B cell (primary cell): ENCODE measurements around the gene GABPB2. TPM values are rescaled to one million over a fixed set of nuclear protein-coding genes. Genes with fewer than 3 reads are reported as not detected.

Experiments used
- ATAC-seq: fragments of 200-7000 bp; cut with Tn5 transposase; one replicate; pipeline ENCODE4 v1.10.0; 2021; ENCODE audit warnings: low read depth, mild to moderate bottlenecking, moderate number of reproducible peaks, moderate library complexity
- CTCF ChIA-PET: fragments of 350-600 bp; sonication (Branson Sonifier 250); formaldehyde crosslinking; loops from one replicate; lab custom pipeline; 2021; ENCODE audit warnings: antibody characterized with exemption, inconsistent platforms; lab: Charles Lee
- POLR2A ChIA-PET: fragments of 350-600 bp; sonication (Branson Sonifier 250); formaldehyde crosslinking; loops from one replicate; lab custom pipeline; 2021; ENCODE audit warnings: antibody characterized with exemption; lab: Charles Lee
- DNase-seq: peaks from one replicate; pipeline ENCODE4 v3.0.0; 2013
- H2AFZ ChIP-seq: 2 replicates; pipeline ENCODE4 v1.6.1; 2012; ENCODE audit warnings: mild to moderate bottlenecking, low read depth, low read length; ENCODE audit not compliant: insufficient read depth, poor library complexity, severe bottlenecking
- H3K27ac ChIP-seq, 2 donors: 1 replicate in 1 of 2; 2 replicates in 1 of 2; pipeline ENCODE4 v1.5.1; 2012 to 2013; ENCODE audit warnings: low read length in 2 of 2, mild to moderate bottlenecking in 2 of 2, moderate library complexity in 1 of 2
- H3K27me3 ChIP-seq, 4 experiments: fragments of 200-600 bp in 1 of 4; sonication (generic) in 1 of 4; replicated peaks in 1 of 4; 1 replicate in 2 of 4; 2 replicates in 2 of 4; pipeline versions ENCODE4 v1.6.1 to v1.7.0; 2013 to 2016; ENCODE audit warnings: low read length in 3 of 4, mild to moderate bottlenecking in 2 of 4, mixed read lengths in 1 of 4, moderate library complexity in 1 of 4; ENCODE audit not compliant: insufficient read depth in 4 of 4, control insufficient read depth in 3 of 4; ENCODE audit errors: control extremely low read depth in 1 of 4
- H3K36me3 ChIP-seq, 2 experiments: replicated peaks in 1 of 2; 1 replicate in 1 of 2; 2 replicates in 1 of 2; pipeline versions ENCODE4 v1.6.1 to v1.7.1; 2013; ENCODE audit warnings: low read length in 1 of 2; ENCODE audit not compliant: insufficient read depth in 2 of 2, control insufficient read depth in 1 of 2; ENCODE audit errors: control extremely low read depth in 1 of 2, extremely low read depth in 1 of 2
- H3K4me1 ChIP-seq, 2 donors: fragments of 200-600 bp in 1 of 2; sonication (generic) in 1 of 2; 1 replicate in 1 of 2; 2 replicates in 1 of 2; pipeline versions ENCODE4 v1.5.1 to v1.6.1; 2013 to 2017; ENCODE audit warnings: low read length in 2 of 2; ENCODE audit not compliant: control insufficient read depth in 2 of 2, insufficient read depth in 2 of 2
- H3K4me2 ChIP-seq: replicated peaks from 2 replicates; pipeline ENCODE3; 2012; ENCODE audit warnings: mild to moderate bottlenecking, low read depth, low read length; ENCODE audit not compliant: poor library complexity, severe bottlenecking
- H3K4me3 ChIP-seq, 5 experiments: fragments of 200-600 bp in 1 of 5; sonication (generic) in 1 of 5; 1 replicate in 3 of 5; 2 replicates in 2 of 5; pipeline versions ENCODE4 v1.5.1 to v1.7.0; 2011 to 2016; ENCODE audit warnings: low read length in 4 of 5, mild to moderate bottlenecking in 4 of 5, low read depth in 2 of 5, control low read depth in 1 of 5, moderate library complexity in 1 of 5; ENCODE audit not compliant: insufficient read depth in 1 of 5; ENCODE audit errors: control extremely low read depth in 1 of 5, extremely low read depth in 1 of 5
- H3K79me2 ChIP-seq: fragments of 200-600 bp; sonication (generic); one replicate; pipeline ENCODE4 v1.6.0; 2016; ENCODE audit warnings: low read length; ENCODE audit not compliant: control insufficient read depth, insufficient read depth
- H3K9ac ChIP-seq: fragments of 200-600 bp; sonication (generic); 2 replicates; pipeline ENCODE4 v1.6.1; 2017; ENCODE audit warnings: mild to moderate bottlenecking, low read length, moderate library complexity
- H3K9me3 ChIP-seq, 3 donors: one replicate each; pipeline versions ENCODE4 v1.6.1 to v1.7.1; 2013; ENCODE audit warnings: low read length in 2 of 3; ENCODE audit not compliant: control insufficient read depth in 2 of 3, insufficient read depth in 1 of 3; ENCODE audit errors: control extremely low read depth in 1 of 3
- H4K20me1 ChIP-seq: 2 replicates; pipeline ENCODE4 v1.6.0; 2012; ENCODE audit warnings: mild to moderate bottlenecking, low read length; ENCODE audit not compliant: insufficient read depth, control insufficient read depth, poor library complexity, severe bottlenecking
- H3K27ac Mint-ChIP-seq: one replicate; pipeline ENCODE4 v1.8.0; 2021; ENCODE audit warnings: mixed read lengths
- H3K27me3 Mint-ChIP-seq: one replicate; pipeline ENCODE4 v1.8.0; 2021; ENCODE audit warnings: mixed read lengths
- H3K4me1 Mint-ChIP-seq: one replicate; pipeline ENCODE4 v1.8.0; 2021; ENCODE audit warnings: mixed read lengths
- H3K4me3 Mint-ChIP-seq: one replicate; pipeline ENCODE4 v1.8.0; 2021; ENCODE audit warnings: mixed read lengths
- H3K9me3 Mint-ChIP-seq: one replicate; pipeline ENCODE4 v1.8.0; 2022; ENCODE audit warnings: mixed read lengths; ENCODE audit not compliant: insufficient read depth
- CTCF ChIP-seq: fragments of 200-600 bp; IDR thresholded peaks from one replicate; pipeline ENCODE4 v1.8.0; 2022; ENCODE audit warnings: antibody characterized with exemption, mild to moderate bottlenecking
- EZH2 ChIP-seq: IDR thresholded peaks from 2 replicates; pipeline ENCODE4 v1.6.1; 2012; ENCODE audit warnings: borderline replicate concordance, low read depth, mild to moderate bottlenecking, moderate library complexity, low read length; ENCODE audit not compliant: insufficient read depth, poor library complexity, severe bottlenecking
- WGBS: methylation state at CpG from one replicate; pipeline ENCODE4 v1.1.5; 2013; ENCODE audit warnings: missing lambda C conversion rate; ENCODE audit not compliant: insufficient coverage; 5-methylcytosine and 5-hydroxymethylcytosine counted together
- intact Hi-C: fragments of 100-400 bp; cut with micrococcal nuclease; formaldehyde crosslinking; loops from one replicate; pipeline ENCODE4 v1.10.0; 2022
- polyA minus RNA-seq: library from RNA; depleted of rRNA, polyadenylated mRNA; stranded (reverse); fragments of >200 nt; gene quantifications from 2 replicates; pipeline ENCODE4 v1.2.3, GENCODE V29; 2012
- polyA plus RNA-seq: library from polyadenylated mRNA; depleted of rRNA; stranded (reverse); fragments of >200 nt; gene quantifications from 2 replicates; pipeline ENCODE4 v1.2.3, GENCODE V29; 2012
- total RNA-seq, 2 donors: library from RNA; stranded (reverse); fragments of 120-200 nt in 1 of 2; gene quantifications; 1 replicate in 1 of 2; 2 replicates in 1 of 2; pipeline versions ENCODE4 v1.2.3 to v1.2.4, GENCODE V29; 2013 to 2022

Gene GABPB2
- total RNA-seq, result 22.4 and 22.9 TPM in 2 replicates
- total RNA-seq (2013), result 15.7 TPM
- 15.1 and 22.3 TPM in 2 replicates for polyA plus RNA-seq
- polyA minus RNA-seq, result 10.9 and 26.8 TPM in 2 replicates

DNA sequence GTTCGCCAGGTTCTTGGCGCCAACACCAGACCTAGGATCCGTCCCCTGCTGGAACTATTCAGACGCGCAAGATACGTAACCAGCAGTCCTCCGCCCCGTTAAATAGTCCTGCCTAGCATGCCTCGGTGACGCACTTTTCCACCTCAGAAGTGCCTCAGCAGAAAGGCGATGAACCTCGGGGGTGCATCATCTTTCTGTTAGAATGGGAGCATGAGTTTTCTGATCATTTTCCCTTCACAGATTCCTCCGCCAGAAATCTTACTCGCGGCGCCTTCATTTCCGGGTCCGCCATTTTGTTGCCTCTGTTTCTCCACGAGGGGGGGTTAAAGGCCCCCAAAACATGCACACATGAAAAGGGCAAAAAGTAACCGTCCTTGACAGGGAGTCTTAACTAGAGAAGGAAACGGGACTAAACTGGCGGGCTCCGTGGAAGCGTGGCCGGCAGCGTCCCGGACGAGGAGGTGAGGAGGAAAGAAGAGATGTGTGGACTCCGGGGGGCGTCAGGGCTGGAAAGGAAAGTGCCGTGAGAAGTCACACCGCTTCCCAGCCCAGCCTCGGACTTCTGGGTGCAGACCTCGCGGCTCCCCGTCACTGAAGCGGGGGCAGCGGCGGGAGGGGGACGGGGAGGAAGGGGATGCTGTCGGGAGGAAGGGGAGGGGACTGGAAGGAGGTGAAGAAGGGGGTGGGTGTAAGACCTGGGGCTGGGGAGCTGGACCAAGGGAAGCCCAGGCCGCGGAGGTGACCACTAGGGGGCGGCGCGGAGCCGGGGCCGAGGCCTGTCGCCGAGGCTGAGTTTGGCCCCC, at the start of gene GABPB2:
GABPB2 (plus strand) TSS at position 288 of the 803 bp plus-strand sequence. CDS start 17,429 bp downstream, outside the sequence.
- H4K20me1 ChIP-seq, result no peaks in the 10 kb centered on the region
- H3K4me2 ChIP-seq, result peak within 1 kb of the TSS; percentile 87
- POLR2A ChIA-PET, result interaction anchor here (0.6 to 3.0 kb wide), 11 partner anchors 11 to 211 kb away, joined by 3 to 36 read pairs (median 5); partner anchors contain the start of genes C1orf56, CDC42SE1, MLLT11 and PIP5K1A
- CTCF ChIA-PET, result interaction anchor here (0.6 to 5.9 kb wide), 19 partner anchors 12 to 970 kb away, joined by 3 to 82 read pairs (median 4); partner anchors contain the start of genes C1orf56, CDC42SE1, MINDY1 and MLLT11
- intact Hi-C loops, result loop anchor here (1.0 to 5.0 kb wide), 8 partner anchors 11 to 182 kb away; partner anchors contain the start of genes CDC42SE1, PRUNE1, PSMD4 and SEMA6C
- Mint-ChIP-seq H3K27ac (peak within 1 kb of the TSS; percentile 100), H3K9me3 (no peaks in the 10 kb centered on the region), H3K4me3 (peak within 1 kb of the TSS; percentile 97), H3K27me3 (no peaks in the 10 kb centered on the region), H3K4me1 (peaks cover 17% of the 10 kb centered on the region)
- under 1% methylated on average over 41 of the region's 50 CpGs for WGBS
- peaks cover 26% of the 10 kb centered on the region for H3K79me2 ChIP-seq
- peak within 1 kb of the TSS; percentile 95 for H2AFZ ChIP-seq
- peak; percentile 94 for DNase-seq
- H3K9me3 ChIP-seq, result no peaks in the 10 kb centered on the region
- H3K9ac ChIP-seq, result peak within 1 kb of the TSS; percentile 94
- H3K4me1 ChIP-seq, result peaks cover 13 to 18% of the 10 kb centered on the region in 2 donors
- TF ChIP-seq CTCF, result peak; percentile 93
- no peak for TF ChIP-seq EZH2
- peak; percentile 89 for ATAC-seq
- peak within 1 kb of the TSS; percentile 93 to 96 for H3K27ac ChIP-seq
- H3K27me3 ChIP-seq, result no peaks in the 10 kb centered on the region
- H3K36me3 ChIP-seq, result peaks cover 0 to 4% of the 10 kb centered on the region in 2 experiments
- H3K4me3 ChIP-seq, result peak within 1 kb of the TSS; percentile 88 to 99 (median 98)
